GM12892 (cell line): Measurements from ENCODE around the gene MAP7D1. TPM values are rescaled to one million over a fixed set of nuclear protein-coding genes. Genes with fewer than 3 reads are reported as not detected.

Experiments
- DNase-seq: peaks from one replicate; pipeline ENCODE4 v3.0.0; 2011; ENCODE audit not compliant: insufficient read length
- FAIRE-seq: peaks from 2 replicates; lab custom pipeline; 2011; peaks lifted over from hg19 to GRCh38; lab: Jason Lieb, UNC
- POLR2A ChIP-seq: IDR thresholded peaks from 2 replicates; pipeline ENCODE4 v1.6.1; 2011; ENCODE audit warnings: low read depth, low read length, control low read depth
- POLR2AphosphoS5 ChIP-seq: IDR thresholded peaks from 2 replicates; pipeline ENCODE4 v1.6.1; 2011; ENCODE audit warnings: low read depth, low read length, control low read depth
- TAF1 ChIP-seq: IDR thresholded peaks from 2 replicates; pipeline ENCODE4 v1.6.1; 2011; ENCODE audit warnings: low read depth, mild to moderate bottlenecking, control low read depth, low read length, borderline replicate concordance
- polyA plus RNA-seq: library from polyadenylated mRNA; unstranded; fragments of >200 nt; gene quantifications from one replicate; pipeline ENCODE4 v1.2.1, GENCODE V29; 2012; ENCODE audit warnings: missing spikeins, inconsistent platforms; ENCODE audit not compliant: missing spikeins

Gene MAP7D1
- 30.7 TPM for polyA plus RNA-seq

- FAIRE-seq (peak; percentile 93), DNase-seq (peak; percentile 78)
These were observed at the start of gene MAP7D1 for GRCh38 chr1:36155408-36156328. TSS of gene MAP7D1 (plus strand) at chr1:36156160. CDS start at chr1:36156418, 258 bp downstream.

GRCh38 chr1:36106269-36106668, 49.7 kb upstream of the MAP7D1 start:
- DNase-seq (no peak), FAIRE-seq (no peak)
- TF ChIP-seq POLR2A (no peak), POLR2AphosphoS5 (no peak), TAF1 (no peak)

More at GRCh38 chr1:36155408-36156328, at the start of gene MAP7D1:
- peak; percentile 82 for TF ChIP-seq POLR2AphosphoS5
- TF ChIP-seq POLR2A, result peak; percentile 93; the same call in 1 of the 2 replicates
- TF ChIP-seq TAF1, result no peak

- TF ChIP-seq POLR2AphosphoS5, result no peak
- TF ChIP-seq POLR2A, result no peak
- TF ChIP-seq TAF1, result no peak
- no peak for DNase-seq
- no peak for FAIRE-seq
These were observed 48.6 kb upstream of the MAP7D1 start for GRCh38 chr1:36107394-36107793.

GRCh38 chr1:36108314-36108713, 47.6 kb upstream of the MAP7D1 start:
- no peak for FAIRE-seq
- no peak for DNase-seq
- TF ChIP-seq TAF1, result no peak
- TF ChIP-seq POLR2AphosphoS5, result no peak
- TF ChIP-seq POLR2A, result no peak

GRCh38 chr1:36109041-36109679, 46.8 kb upstream of the MAP7D1 start:
- FAIRE-seq (no peak), DNase-seq (no peak)

GRCh38 chr1:36111151-36111550, 44.8 kb upstream of the MAP7D1 start:
- DNase-seq (no peak), FAIRE-seq (no peak)
- TF ChIP-seq POLR2AphosphoS5 (no peak), POLR2A (no peak), TAF1 (no peak)

More at GRCh38 chr1:36109041-36109679, 46.8 kb upstream of the MAP7D1 start:
- TF ChIP-seq POLR2AphosphoS5 (no peak), POLR2A (no peak), TAF1 (no peak)

GRCh38 chr1:36112823-36113222, 43.1 kb upstream of the MAP7D1 start:
- TF ChIP-seq POLR2AphosphoS5, result no peak
- TF ChIP-seq POLR2A, result no peak
- TF ChIP-seq TAF1, result no peak
- FAIRE-seq, result no peak
- DNase-seq, result no peak

- DNase-seq (no peak), FAIRE-seq (no peak)
- TF ChIP-seq TAF1 (no peak), POLR2A (no peak), POLR2AphosphoS5 (no peak)
These were observed 41.6 kb upstream of the MAP7D1 start for GRCh38 chr1:36114371-36114770.

GRCh38 chr1:36115200-36115669, 40.7 kb upstream of the MAP7D1 start:
- no peak for TF ChIP-seq POLR2AphosphoS5
- TF ChIP-seq POLR2A, result no peak
- TF ChIP-seq TAF1, result no peak
- DNase-seq (no peak), FAIRE-seq (no peak)

GRCh38 chr1:36115931-36116330, 40.0 kb upstream of the MAP7D1 start:
- TF ChIP-seq POLR2AphosphoS5 (no peak), TAF1 (no peak), POLR2A (no peak)
- FAIRE-seq (no peak), DNase-seq (no peak)

- no peak for TF ChIP-seq POLR2A
- TF ChIP-seq POLR2AphosphoS5, result no peak
- no peak for TF ChIP-seq TAF1
- DNase-seq, result no peak
These were observed 39.1 kb upstream of the MAP7D1 start for GRCh38 chr1:36116901-36117300.

More at GRCh38 chr1:36116901-36117300, 39.1 kb upstream of the MAP7D1 start:
- no peak for FAIRE-seq
